AG10803 (cell line): ENCODE measurements around the gene SCAF4.

ENCODE experiments used
- DNase-seq: peaks from one replicate; pipeline ENCODE4 v3.0.0; 2010; ENCODE audit warnings: low read depth
- H3K4me3 ChIP-seq: 2 replicates; pipeline ENCODE4 v1.5.1; 2011; ENCODE audit warnings: mild to moderate bottlenecking, low read length, control low read depth
- TF ChIP-seq, protein P1 (sequence below): conservative IDR thresholded peaks from 2 replicates; pipeline ENCODE4 v1.5.1; 2011; ENCODE audit warnings: mild to moderate bottlenecking, low read length, control low read depth, inconsistent platforms

SCAF4 gene

DNA sequence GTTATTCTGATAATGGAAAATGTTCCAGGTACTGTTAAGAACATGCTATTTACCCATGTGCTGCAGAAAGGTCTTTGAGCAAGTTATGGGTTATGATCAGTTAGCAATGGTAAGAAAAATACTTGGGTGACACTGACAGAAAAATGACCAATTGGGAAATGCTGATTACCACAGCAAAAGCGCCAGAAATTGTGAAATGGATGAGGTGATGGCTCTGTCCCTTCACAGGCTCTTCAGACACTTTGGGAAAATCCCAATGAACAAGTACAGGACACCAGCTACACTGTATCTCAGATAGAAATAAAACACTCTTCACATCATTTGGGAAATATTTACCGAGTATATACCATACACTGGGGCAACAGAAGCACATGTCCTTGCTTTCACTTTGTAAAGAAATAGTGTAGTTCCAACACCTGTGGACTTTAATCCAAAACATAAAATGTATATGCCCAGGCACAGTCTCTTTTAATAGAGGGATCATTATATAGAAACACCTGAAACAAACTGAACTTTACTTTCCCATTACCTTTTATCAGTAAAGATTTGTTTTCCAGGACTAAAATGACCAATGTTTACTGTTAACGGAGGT is 58.5 kb downstream of the SCAF4 start:
- no peak overlapping the region for H3K4me3 ChIP-seq
- DNase-seq = no peak
- TF ChIP-seq, protein P1, sequence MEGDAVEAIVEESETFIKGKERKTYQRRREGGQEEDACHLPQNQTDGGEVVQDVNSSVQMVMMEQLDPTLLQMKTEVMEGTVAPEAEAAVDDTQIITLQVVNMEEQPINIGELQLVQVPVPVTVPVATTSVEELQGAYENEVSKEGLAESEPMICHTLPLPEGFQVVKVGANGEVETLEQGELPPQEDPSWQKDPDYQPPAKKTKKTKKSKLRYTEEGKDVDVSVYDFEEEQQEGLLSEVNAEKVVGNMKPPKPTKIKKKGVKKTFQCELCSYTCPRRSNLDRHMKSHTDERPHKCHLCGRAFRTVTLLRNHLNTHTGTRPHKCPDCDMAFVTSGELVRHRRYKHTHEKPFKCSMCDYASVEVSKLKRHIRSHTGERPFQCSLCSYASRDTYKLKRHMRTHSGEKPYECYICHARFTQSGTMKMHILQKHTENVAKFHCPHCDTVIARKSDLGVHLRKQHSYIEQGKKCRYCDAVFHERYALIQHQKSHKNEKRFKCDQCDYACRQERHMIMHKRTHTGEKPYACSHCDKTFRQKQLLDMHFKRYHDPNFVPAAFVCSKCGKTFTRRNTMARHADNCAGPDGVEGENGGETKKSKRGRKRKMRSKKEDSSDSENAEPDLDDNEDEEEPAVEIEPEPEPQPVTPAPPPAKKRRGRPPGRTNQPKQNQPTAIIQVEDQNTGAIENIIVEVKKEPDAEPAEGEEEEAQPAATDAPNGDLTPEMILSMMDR = no peak

DNA sequence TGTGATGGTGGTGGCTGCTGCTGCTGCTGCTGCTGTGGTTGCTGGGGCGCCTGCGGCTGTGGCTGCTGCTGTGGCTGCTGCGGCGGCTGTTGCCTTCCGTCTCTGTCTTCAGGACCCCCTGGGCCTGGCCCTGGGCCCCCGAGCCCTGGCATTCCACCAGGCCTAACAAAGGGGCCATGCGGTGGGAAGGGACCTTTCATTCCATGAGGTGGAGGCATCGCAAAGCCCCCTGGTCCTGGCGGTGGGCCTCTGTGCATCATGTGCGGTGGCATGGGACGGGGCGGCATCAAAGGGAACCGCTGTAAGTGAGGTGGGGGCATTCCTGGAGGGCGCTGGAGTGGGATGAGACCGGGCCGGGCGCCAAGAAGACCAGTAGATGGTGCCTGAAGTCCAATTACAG is 60.0 kb downstream of the SCAF4 start:
- TF ChIP-seq, protein P1 = no peak
- no peak for DNase-seq
- H3K4me3 ChIP-seq = no peak overlapping the region

DNA sequence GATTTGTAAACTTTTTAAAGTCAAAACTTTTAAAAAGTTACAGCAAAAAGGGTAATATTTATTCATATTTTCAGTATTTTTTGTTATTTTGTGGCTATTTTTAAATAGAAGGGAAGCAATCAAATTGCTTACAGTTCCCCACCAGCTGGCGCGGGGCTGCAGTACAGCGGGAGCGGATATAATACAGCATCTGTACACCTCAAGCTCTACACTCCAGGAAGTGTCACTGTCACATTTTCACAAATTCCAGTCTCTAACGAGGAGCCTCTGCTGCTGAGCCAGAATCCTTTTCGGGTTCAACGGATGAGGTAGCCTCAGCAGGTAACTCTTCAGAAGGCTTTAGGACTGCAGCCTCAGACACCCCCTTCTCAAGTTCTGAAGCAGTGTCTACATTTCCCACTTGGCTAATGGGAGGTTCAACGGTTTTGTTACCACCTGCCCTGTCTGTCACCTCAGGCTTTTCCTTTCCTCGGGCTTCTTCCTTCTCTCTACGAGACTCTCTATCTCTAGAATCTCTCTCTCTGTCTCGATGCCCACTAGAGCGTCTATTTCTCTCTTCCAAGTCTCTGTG is 60.7 kb downstream of the SCAF4 start:
- no peak for DNase-seq
- no peak overlapping the region for H3K4me3 ChIP-seq
- TF ChIP-seq, protein P1 = no peak

DNA sequence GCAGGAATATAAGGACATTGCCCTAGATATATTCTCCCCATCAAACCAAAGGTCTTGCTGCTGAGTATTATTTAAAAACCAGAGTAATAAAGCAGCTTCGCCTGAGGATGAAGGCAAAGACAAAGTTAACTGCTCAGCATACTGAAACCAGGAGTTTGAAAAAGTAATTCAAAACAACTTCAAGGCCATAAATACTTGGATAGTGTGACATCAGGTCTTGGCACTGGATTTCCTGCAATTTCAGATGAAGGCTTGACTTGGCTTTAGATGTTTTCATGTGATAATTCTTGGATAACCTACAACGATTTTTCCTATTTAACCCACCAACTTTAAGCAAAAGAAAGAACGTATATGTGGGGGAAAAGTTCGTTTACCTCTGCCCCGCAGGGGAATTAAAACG is 61.8 kb downstream of the SCAF4 start:
- peak; percentile 38 for DNase-seq
- no peak overlapping the region for H3K4me3 ChIP-seq
- TF ChIP-seq, protein P1 = no peak

DNA sequence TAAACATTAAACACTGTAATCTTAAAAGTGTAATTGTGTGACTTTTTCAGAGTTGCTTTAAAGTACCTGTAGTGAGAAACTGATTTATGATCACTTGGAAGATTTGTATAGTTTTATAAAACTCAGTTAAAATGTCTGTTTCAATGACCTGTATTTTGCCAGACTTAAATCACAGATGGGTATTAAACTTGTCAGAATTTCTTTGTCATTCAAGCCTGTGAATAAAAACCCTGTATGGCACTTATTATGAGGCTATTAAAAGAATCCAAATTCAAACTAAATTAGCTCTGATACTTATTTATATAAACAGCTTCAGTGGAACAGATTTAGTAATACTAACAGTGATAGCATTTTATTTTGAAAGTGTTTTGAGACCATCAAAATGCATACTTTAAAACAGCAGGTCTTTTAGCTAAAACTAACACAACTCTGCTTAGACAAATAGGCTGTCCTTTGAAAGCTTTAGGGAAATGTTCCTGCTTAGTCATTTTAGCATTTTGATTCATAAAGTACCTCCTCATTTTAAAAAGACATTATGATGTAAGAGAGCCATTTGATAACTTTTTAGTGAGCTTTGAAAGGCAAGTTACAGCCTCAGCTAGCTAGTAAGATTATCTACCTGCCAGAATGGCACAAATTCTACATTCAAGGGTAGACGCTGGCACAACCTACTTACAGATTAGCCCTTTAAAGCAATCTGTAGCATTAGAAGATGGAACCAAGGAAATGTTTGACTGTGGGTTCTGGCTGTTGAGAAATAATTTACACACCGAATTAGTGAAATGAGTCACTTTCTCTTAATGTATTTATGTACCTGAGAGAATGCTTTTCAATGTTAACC is 63.0 kb downstream of the SCAF4 start:
- H3K4me3 ChIP-seq = no peak overlapping the region
- no peak for DNase-seq
- TF ChIP-seq, protein P1 = no peak

DNA sequence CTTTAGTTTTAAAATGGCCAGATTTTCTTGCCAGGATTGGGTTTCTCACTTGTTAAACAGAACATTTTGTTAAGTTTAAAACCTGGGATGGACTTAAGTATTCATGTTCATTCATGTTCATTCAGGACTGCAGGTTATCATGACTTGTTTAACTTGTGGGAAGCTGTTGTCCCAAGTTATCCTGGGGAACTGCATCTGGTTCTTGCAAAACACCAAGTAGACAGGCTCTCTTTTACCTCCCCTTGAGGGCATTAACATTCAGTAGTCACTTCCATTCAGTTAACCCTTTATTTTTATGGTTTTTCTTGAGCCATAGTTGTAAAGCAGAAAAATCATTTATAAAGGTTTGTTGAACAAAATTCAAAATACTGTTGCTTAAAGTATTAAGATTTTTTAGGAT is 64.3 kb downstream of the SCAF4 start:
- TF ChIP-seq, protein P1 = no peak

DNA sequence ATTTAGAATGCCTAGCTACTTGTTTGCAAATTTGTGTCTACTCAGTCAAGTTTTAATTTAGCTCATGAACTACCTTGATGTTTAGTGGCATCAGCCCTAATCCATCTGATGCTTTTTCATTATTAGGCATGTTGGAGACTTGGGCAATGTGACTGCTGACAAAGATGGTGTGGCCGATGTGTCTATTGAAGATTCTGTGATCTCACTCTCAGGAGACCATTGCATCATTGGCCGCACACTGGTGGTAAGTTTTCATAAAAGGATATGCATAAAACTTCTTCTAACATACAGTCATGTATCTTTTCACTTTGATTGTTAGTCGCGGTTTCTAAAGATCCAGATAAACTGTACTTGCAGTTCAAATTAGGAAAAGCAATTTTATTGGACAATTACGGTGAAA is 64.8 kb downstream of the SCAF4 start:
- DNase-seq = no peak
- H3K4me3 ChIP-seq = no peak overlapping the region
- TF ChIP-seq, protein P1 = no peak

More for the DNA sequence above, 64.3 kb downstream of the SCAF4 start:
- no peak for DNase-seq
- H3K4me3 ChIP-seq = no peak overlapping the region
